SK-N-MC (cell line): ENCODE data around the gene LAMB4.

Experiments
- DNase-seq: peaks from one replicate; pipeline ENCODE4 v3.0.0-alpha.2; 2011; ENCODE audit warnings: low read depth, low spot score
- H3K27ac ChIP-seq: fragments of 200-600 bp; sonication (generic); 2 replicates; pipeline ENCODE4 v1.5.1; 2016; ENCODE audit warnings: mixed run types
- H3K36me3 ChIP-seq: fragments of 200-600 bp; sonication (generic); 2 replicates; pipeline ENCODE4 v1.6.1; 2017; ENCODE audit warnings: antibody characterized with exemption, low read length, mixed read lengths; ENCODE audit not compliant: insufficient read depth
- H3K4me3 ChIP-seq: fragments of 200-600 bp; sonication (generic); 2 replicates; pipeline ENCODE4 v1.5.1; 2016
- H3K9ac ChIP-seq: fragments of 200-600 bp; sonication (generic); 2 replicates; pipeline ENCODE4 v1.8.0; 2017; ENCODE audit warnings: mixed run types, mixed read lengths; ENCODE audit not compliant: insufficient read length
- H3K9me3 ChIP-seq: fragments of 200-600 bp; sonication (generic); 2 replicates; pipeline ENCODE4 v1.6.1; 2017; ENCODE audit warnings: low read depth, mild to moderate bottlenecking, antibody characterized with exemption, low read length, moderate library complexity, mixed read lengths
- EZH2 ChIP-seq: fragments of 200-600 bp; sonication (generic); IDR thresholded peaks from one replicate; pipeline ENCODE4 v1.6.1; 2017; ENCODE audit warnings: antibody characterized with exemption
- FOXP2 ChIP-seq: optimal IDR thresholded peaks from 2 replicates; pipeline ENCODE3; 2011; ENCODE audit warnings: mild to moderate bottlenecking, moderate library complexity; ENCODE audit not compliant: insufficient read depth; ENCODE audit errors: extremely low read length, control extremely low read depth
- POLR2AphosphoS5 ChIP-seq: IDR thresholded peaks from 2 replicates; pipeline ENCODE4 v1.6.1; 2012; ENCODE audit warnings: mild to moderate bottlenecking, low read depth, low read length, borderline replicate concordance

LAMB4 gene

GRCh38 chr7:108016841-108017775 lies 113.1 kb downstream of the LAMB4 start:
- H3K4me3 ChIP-seq = no peak overlapping the region
- DNase-seq = no peak
- no peak for TF ChIP-seq POLR2AphosphoS5
- TF ChIP-seq FOXP2 = no peak
- TF ChIP-seq EZH2 = no peak
- H3K36me3 ChIP-seq = no peaks in the 10 kb centered on the region
- H3K9ac ChIP-seq = no peak overlapping the region
- no peaks in the 10 kb centered on the region for H3K9me3 ChIP-seq
- H3K27ac ChIP-seq = no peak overlapping the region

- no peak for DNase-seq
- TF ChIP-seq FOXP2 (no peak), POLR2AphosphoS5 (no peak), EZH2 (no peak)
- H3K27ac ChIP-seq = no peak overlapping the region
These were observed 114.4 kb downstream of the LAMB4 start for GRCh38 chr7:108015740-108016139.

GRCh38 chr7:108014747-108015682 lies 115.1 kb downstream of the LAMB4 start:
- H3K9me3 ChIP-seq = no peaks in the 10 kb centered on the region
- TF ChIP-seq POLR2AphosphoS5 = no peak
- no peak overlapping the region for H3K4me3 ChIP-seq
- H3K36me3 ChIP-seq = no peaks in the 10 kb centered on the region
- H3K9ac ChIP-seq = no peak overlapping the region
- H3K27ac ChIP-seq = no peak overlapping the region
- no peak for DNase-seq

More at GRCh38 chr7:108015740-108016139, 114.4 kb downstream of the LAMB4 start:
- H3K9ac ChIP-seq = no peak overlapping the region
- no peak overlapping the region for H3K4me3 ChIP-seq
- no peaks in the 10 kb centered on the region for H3K9me3 ChIP-seq
- H3K36me3 ChIP-seq = no peaks in the 10 kb centered on the region

GRCh38 chr7:108014215-108014614 lies 115.9 kb downstream of the LAMB4 start:
- TF ChIP-seq POLR2AphosphoS5 (no peak), EZH2 (no peak), FOXP2 (no peak)
- Histone ChIP-seq H3K27ac (no peak overlapping the region), H3K4me3 (no peak overlapping the region), H3K9me3 (no peaks in the 10 kb centered on the region), H3K36me3 (no peaks in the 10 kb centered on the region), H3K9ac (no peak overlapping the region)
- DNase-seq = no peak

GRCh38 chr7:108012499-108013430 lies 117.4 kb downstream of the LAMB4 start:
- TF ChIP-seq POLR2AphosphoS5 (no peak), EZH2 (no peak), FOXP2 (no peak)
- Histone ChIP-seq H3K4me3 (peak overlapping the region; percentile 48), H3K36me3 (no peaks in the 10 kb centered on the region), H3K9me3 (no peaks in the 10 kb centered on the region), H3K9ac (no peak overlapping the region), H3K27ac (peak overlapping the region; percentile 71; the same call in 1 of the 2 replicates)
- no peak for DNase-seq

GRCh38 chr7:108010377-108010776 lies 119.8 kb downstream of the LAMB4 start:
- Histone ChIP-seq H3K36me3 (no peaks in the 10 kb centered on the region), H3K9ac (peak overlapping the region; percentile 19), H3K9me3 (no peaks in the 10 kb centered on the region), H3K27ac (peak overlapping the region; percentile 64), H3K4me3 (no peak overlapping the region)
- TF ChIP-seq EZH2 (no peak), POLR2AphosphoS5 (no peak), FOXP2 (no peak)
- DNase-seq = no peak

GRCh38 chr7:108009873-108010272 lies 120.3 kb downstream of the LAMB4 start:
- Histone ChIP-seq H3K9ac (no peak overlapping the region), H3K36me3 (no peaks in the 10 kb centered on the region), H3K27ac (peak overlapping the region; percentile 64), H3K4me3 (no peak overlapping the region), H3K9me3 (no peaks in the 10 kb centered on the region)
- no peak for TF ChIP-seq EZH2
- no peak for TF ChIP-seq POLR2AphosphoS5
- no peak for TF ChIP-seq FOXP2
- DNase-seq = no peak
